HG02938 (cell line): ENCODE data around the gene CLEC3B.
"Not testable (repeated sequence)": the region's sequence is repeated elsewhere in the genome, so short reads cannot be mapped to it uniquely, and the experiment has no call there.

Experiments used
- ATAC-seq: cut with Tn5 transposase; IDR thresholded peaks from one replicate; pipeline ENCODE4 v1.9.1; 2021; ENCODE audit warnings: mild to moderate bottlenecking, moderate library complexity; ENCODE audit not compliant: unreplicated experiment

CLEC3B gene

GRCh38 chr3:45064512-45065372 lies 38.6 kb downstream of the CLEC3B start:
- no peak for ATAC-seq

GRCh38 chr3:45065373-45065720 lies 39.2 kb downstream of the CLEC3B start:
- no peak for ATAC-seq

- no peak for ATAC-seq
Observed at GRCh38 chr3:45066109-45066801, 40.2 kb downstream of the CLEC3B start.

GRCh38 chr3:45067486-45067885 lies 41.4 kb downstream of the CLEC3B start:
- ATAC-seq, result no peak

GRCh38 chr3:45067941-45068340 lies 41.8 kb downstream of the CLEC3B start:
- no peak for ATAC-seq

GRCh38 chr3:45071075-45071474 lies 45.0 kb downstream of the CLEC3B start:
- ATAC-seq, result no peak

GRCh38 chr3:45075821-45076625 lies 49.9 kb downstream of the CLEC3B start:
- ATAC-seq, result no peak

GRCh38 chr3:45078256-45078655 lies 52.2 kb downstream of the CLEC3B start:
- ATAC-seq, result not testable (repeated sequence)

- ATAC-seq, result no peak
Observed at GRCh38 chr3:45078910-45079522, 52.9 kb downstream of the CLEC3B start.

- ATAC-seq, result no peak
Observed at GRCh38 chr3:45079715-45080114, 53.6 kb downstream of the CLEC3B start.

GRCh38 chr3:45080824-45081223 lies 54.7 kb downstream of the CLEC3B start:
- ATAC-seq, result no peak

GRCh38 chr3:45081506-45082141 lies 55.5 kb downstream of the CLEC3B start:
- no peak for ATAC-seq

GRCh38 chr3:45082142-45082538 lies 56.0 kb downstream of the CLEC3B start:
- ATAC-seq, result no peak

GRCh38 chr3:45083023-45083422 lies 56.9 kb downstream of the CLEC3B start:
- no peak for ATAC-seq

GRCh38 chr3:45084361-45084760 lies 58.3 kb downstream of the CLEC3B start:
- ATAC-seq, result no peak

- no peak for ATAC-seq
Observed at GRCh38 chr3:45084820-45085816, 59.0 kb downstream of the CLEC3B start.
